Calu3 (cell line): Measurements from ENCODE around the gene NOS1. TPM values are rescaled to one million over a fixed set of nuclear protein-coding genes. Genes with fewer than 3 reads are reported as not detected.

Source experiments
- BruUV-seq: library from RNA; stranded (reverse); fragments of 400-500 nt; replicated peaks from 2 replicates; lab custom pipeline; 2021; lab: Mats Ljungman, UMichigan
- CTCF ChIA-PET: fragments of 300-600 bp; sonication (Branson Sonifier 250); formaldehyde crosslinking; loops from one replicate; lab custom pipeline; 2022; ENCODE audit warnings: antibody characterized with exemption; lab: Charles Lee
- DNase-seq: peaks from one replicate; pipeline ENCODE4 v3.0.0; 2022
- H3K27ac Mint-ChIP-seq: one replicate; pipeline ENCODE4 v1.8.0; 2022; ENCODE audit warnings: mixed read lengths; ENCODE audit not compliant: unreplicated experiment
- H3K27me3 Mint-ChIP-seq: one replicate; pipeline ENCODE4 v1.8.0; 2022; ENCODE audit warnings: mixed read lengths; ENCODE audit not compliant: unreplicated experiment
- H3K36me3 Mint-ChIP-seq: one replicate; pipeline ENCODE4 v1.8.0; 2022; ENCODE audit warnings: mild to moderate bottlenecking, moderate library complexity, mixed read lengths; ENCODE audit not compliant: insufficient read depth, unreplicated experiment
- H3K4me1 Mint-ChIP-seq: one replicate; pipeline ENCODE4 v1.8.0; 2022; ENCODE audit warnings: mild to moderate bottlenecking, low read depth, mixed read lengths; ENCODE audit not compliant: unreplicated experiment
- H3K4me3 Mint-ChIP-seq: one replicate; pipeline ENCODE4 v1.8.0; 2022; ENCODE audit warnings: mild to moderate bottlenecking, low read depth, moderate library complexity, mixed read lengths; ENCODE audit not compliant: unreplicated experiment
- H3K9me3 Mint-ChIP-seq: one replicate; pipeline ENCODE4 v1.8.0; 2022; ENCODE audit warnings: low read depth, mixed read lengths; ENCODE audit not compliant: unreplicated experiment
- CTCF ChIP-seq: fragments of 200-600 bp; IDR thresholded peaks from one replicate; pipeline ENCODE4 v1.8.0; 2022; ENCODE audit warnings: antibody characterized with exemption; ENCODE audit not compliant: unreplicated experiment
- intact Hi-C: fragments of 100-400 bp; cut with micrococcal nuclease; formaldehyde crosslinking; loops from one replicate; pipeline ENCODE4 v1.10.0; 2022; ENCODE audit not compliant: unreplicated experiment
- total RNA-seq: library from RNA; stranded (reverse); gene quantifications from 2 replicates; pipeline ENCODE4 v1.2.3, GENCODE V29; 2022

Gene NOS1
- total RNA-seq, 1 experiment from 2014 or later: not detected

GRCh38 chr12:117171499-117172162, 189.8 kb downstream of the NOS1 start:
- no peak for TF ChIP-seq CTCF
- Mint-ChIP-seq H3K36me3 (peaks cover 48% of the 10 kb centered on the region), H3K27me3 (no peaks in the 10 kb centered on the region), H3K27ac (no peak overlapping the region), H3K4me1 (peaks cover 9% of the 10 kb centered on the region), H3K4me3 (no peak overlapping the region), H3K9me3 (no peaks in the 10 kb centered on the region)
- intact Hi-C loops: no loop called here
- CTCF ChIA-PET: interaction anchor here (0.6 to 0.7 kb wide), 3 partner anchors 30 to 1184 kb away, joined by 3 to 11 read pairs (median 3); no protein-coding TSS in a partner anchor
- BruUV-seq: no TSS peak
- DNase-seq: no peak

- Mint-ChIP-seq H3K27me3 (no peaks in the 10 kb centered on the region), H3K27ac (no peak overlapping the region), H3K9me3 (no peaks in the 10 kb centered on the region), H3K36me3 (peaks cover 54% of the 10 kb centered on the region), H3K4me3 (no peak overlapping the region), H3K4me1 (peaks cover 9% of the 10 kb centered on the region)
- CTCF ChIA-PET: no interaction called here
- DNase-seq: no peak
- no peak for TF ChIP-seq CTCF
- no TSS peak for BruUV-seq
- intact Hi-C loops: no loop called here
Measured at GRCh38 chr12:117169548-117169947, 191.9 kb downstream of the NOS1 start.

GRCh38 chr12:117168976-117169375, 192.4 kb downstream of the NOS1 start:
- intact Hi-C loops: no loop called here
- no peak overlapping the region for H3K27ac Mint-ChIP-seq
- BruUV-seq: no TSS peak
- no peaks in the 10 kb centered on the region for H3K27me3 Mint-ChIP-seq
- peaks cover 59% of the 10 kb centered on the region for H3K36me3 Mint-ChIP-seq
- CTCF ChIA-PET: no interaction called here
- no peak for TF ChIP-seq CTCF
- DNase-seq: no peak
- H3K4me3 Mint-ChIP-seq: no peak overlapping the region
- H3K4me1 Mint-ChIP-seq: peaks cover 9% of the 10 kb centered on the region
- no peaks in the 10 kb centered on the region for H3K9me3 Mint-ChIP-seq

- H3K4me1 Mint-ChIP-seq: peaks cover 9% of the 10 kb centered on the region
- H3K27me3 Mint-ChIP-seq: no peaks in the 10 kb centered on the region
- H3K4me3 Mint-ChIP-seq: no peak overlapping the region
- intact Hi-C loops: no loop called here
- no peak overlapping the region for H3K27ac Mint-ChIP-seq
- CTCF ChIA-PET: interaction anchor here (0.7 kb wide), 1 partner anchor 132 kb away, joined by 3 read pairs; no protein-coding TSS in a partner anchor
- H3K9me3 Mint-ChIP-seq: no peaks in the 10 kb centered on the region
- BruUV-seq: no TSS peak
- H3K36me3 Mint-ChIP-seq: peaks cover 61% of the 10 kb centered on the region
- TF ChIP-seq CTCF: no peak
- no peak for DNase-seq
Measured at GRCh38 chr12:117167769-117168168, 193.7 kb downstream of the NOS1 start.
